Lung (tissue), 12 donors: ENCODE data around the gene KCNJ11. TPM values are rescaled to one million over a fixed set of nuclear protein-coding genes. Genes with fewer than 3 reads are reported as not detected.

Source experiments
- ATAC-seq: fragments of 200-7000 bp; cut with Tn5 transposase; one replicate; pipeline ENCODE4 v1.9.1; 2020; ENCODE audit warnings: moderate number of reproducible peaks; ENCODE audit not compliant: insufficient read depth, low FRiP score
- DNase-seq, 3 donors: peaks; one replicate each; pipeline ENCODE4 v3.0.0-alpha.2; 2013 to 2017
- H3K27ac ChIP-seq, 2 donors: one replicate each; pipeline ENCODE4 v1.5.1; 2013; ENCODE audit warnings: mild to moderate bottlenecking in 2 of 2, moderate library complexity in 2 of 2, control low read depth in 1 of 2, inconsistent platforms in 1 of 2, low read depth in 1 of 2, low read length in 1 of 2
- H3K27me3 ChIP-seq, 3 donors: one replicate each; pipeline ENCODE4 v1.5.1; 2013; ENCODE audit warnings: low read length in 2 of 3; ENCODE audit not compliant: control insufficient read depth in 3 of 3, insufficient read depth in 3 of 3
- H3K36me3 ChIP-seq, 4 donors: one replicate each; pipeline ENCODE4 v1.5.1; 2013; ENCODE audit warnings: low read length in 4 of 4, mild to moderate bottlenecking in 1 of 4, moderate library complexity in 1 of 4; ENCODE audit not compliant: control insufficient read depth in 4 of 4, insufficient read depth in 4 of 4
- H3K4me1 ChIP-seq, 5 donors: one replicate each; pipeline ENCODE4 v1.5.1; 2013; ENCODE audit warnings: low read length in 5 of 5, mild to moderate bottlenecking in 2 of 5, moderate library complexity in 1 of 5; ENCODE audit not compliant: control insufficient read depth in 5 of 5, insufficient read depth in 5 of 5
- H3K4me3 ChIP-seq: one replicate; pipeline ENCODE4 v1.5.1; 2013; ENCODE audit warnings: mild to moderate bottlenecking, control low read depth, moderate library complexity
- H3K9ac ChIP-seq, 2 donors: one replicate each; pipeline ENCODE4 v1.5.1; 2013; ENCODE audit warnings: low read length in 2 of 2, control low read depth in 1 of 2; ENCODE audit not compliant: insufficient read depth in 1 of 2
- H3K9me3 ChIP-seq, 4 donors: one replicate each; pipeline ENCODE4 v1.5.1; 2013; ENCODE audit warnings: low read length in 3 of 4, mild to moderate bottlenecking in 1 of 4, moderate library complexity in 1 of 4; ENCODE audit not compliant: control insufficient read depth in 4 of 4, insufficient read depth in 3 of 4
- WGBS, 2 donors: extraction: QIAGEN DNeasy Blood & Tissue Kit; methylation state at CpG; one replicate each; pipeline ENCODE4 v1.1.7; 2013; 5-methylcytosine and 5-hydroxymethylcytosine counted together
- polyA plus RNA-seq, 2 donors: library from polyadenylated mRNA; stranded (reverse); fragments of 200-250 nt; gene quantifications; one replicate each; pipeline ENCODE4 v1.2.1, GENCODE V29; 2013
- total RNA-seq, 2 donors: library from RNA; depleted of rRNA in 1 of 2; stranded (reverse); fragments of >200 nt in 1 of 2; gene quantifications; one replicate each; pipeline ENCODE4 v1.2.1, GENCODE V29; 2014 to 2021
- TF ChIP-seq, protein P1 (sequence below): IDR thresholded peaks from 2 replicates; pipeline ENCODE4 v1.5.1; 2012; ENCODE audit warnings: mild to moderate bottlenecking; ENCODE audit errors: control extremely low read depth, extremely low read depth
- donor health status: control.
- donor health status: control.
- donor health status: Bipolar disorder and iron deficiency.
- donor health status: healthy.
- donor health status: DM: yes; HTN: yes; CAD: no.

Gene KCNJ11
- total and polyA plus RNA-seq, 4 donors = 2.3 to 4.5 (median 2.8) TPM

GRCh38 chr11:17396598-17397310 lies 8.3 kb upstream of the KCNJ11 start:
- H3K9ac ChIP-seq = no peak overlapping the region
- TF ChIP-seq, protein P1, sequence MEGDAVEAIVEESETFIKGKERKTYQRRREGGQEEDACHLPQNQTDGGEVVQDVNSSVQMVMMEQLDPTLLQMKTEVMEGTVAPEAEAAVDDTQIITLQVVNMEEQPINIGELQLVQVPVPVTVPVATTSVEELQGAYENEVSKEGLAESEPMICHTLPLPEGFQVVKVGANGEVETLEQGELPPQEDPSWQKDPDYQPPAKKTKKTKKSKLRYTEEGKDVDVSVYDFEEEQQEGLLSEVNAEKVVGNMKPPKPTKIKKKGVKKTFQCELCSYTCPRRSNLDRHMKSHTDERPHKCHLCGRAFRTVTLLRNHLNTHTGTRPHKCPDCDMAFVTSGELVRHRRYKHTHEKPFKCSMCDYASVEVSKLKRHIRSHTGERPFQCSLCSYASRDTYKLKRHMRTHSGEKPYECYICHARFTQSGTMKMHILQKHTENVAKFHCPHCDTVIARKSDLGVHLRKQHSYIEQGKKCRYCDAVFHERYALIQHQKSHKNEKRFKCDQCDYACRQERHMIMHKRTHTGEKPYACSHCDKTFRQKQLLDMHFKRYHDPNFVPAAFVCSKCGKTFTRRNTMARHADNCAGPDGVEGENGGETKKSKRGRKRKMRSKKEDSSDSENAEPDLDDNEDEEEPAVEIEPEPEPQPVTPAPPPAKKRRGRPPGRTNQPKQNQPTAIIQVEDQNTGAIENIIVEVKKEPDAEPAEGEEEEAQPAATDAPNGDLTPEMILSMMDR = no peak
- ATAC-seq (no peak), DNase-seq (no peak)
- H3K27me3 ChIP-seq = no peaks in the 10 kb centered on the region
- H3K36me3 ChIP-seq = no peaks in the 10 kb centered on the region
- no peak overlapping the region for H3K27ac ChIP-seq
- WGBS, 2 donors = 92 to 96% methylated on average over 21 to 22 of the region's 22 CpGs
- no peaks in the 10 kb centered on the region for H3K4me1 ChIP-seq
- H3K9me3 ChIP-seq = no peaks in the 10 kb centered on the region
- no peak overlapping the region for H3K4me3 ChIP-seq

DNA sequence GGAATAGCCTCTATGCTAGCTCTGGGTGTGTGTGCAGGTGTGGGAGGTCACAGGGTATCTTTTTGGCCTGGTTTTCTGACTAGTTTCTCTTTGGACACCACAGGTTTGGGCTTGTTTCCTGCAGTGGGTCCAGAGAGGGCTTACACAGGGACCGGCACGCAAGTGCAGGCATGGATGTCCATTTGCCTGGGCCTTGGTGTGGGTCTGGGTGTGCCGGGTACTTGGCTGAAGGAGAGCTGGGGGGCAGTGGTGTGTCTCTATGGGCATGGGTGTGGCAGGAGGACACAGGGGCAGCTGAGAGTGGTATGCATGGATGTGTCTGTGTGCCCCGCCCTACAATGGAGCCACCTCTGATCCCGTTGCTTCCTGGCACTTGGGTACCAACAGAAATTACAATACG lies 7.5 kb upstream of the KCNJ11 start:
- no peak overlapping the region for H3K4me3 ChIP-seq
- no peak overlapping the region for H3K27ac ChIP-seq
- no peaks in the 10 kb centered on the region for H3K27me3 ChIP-seq
- H3K4me1 ChIP-seq = no peaks in the 10 kb centered on the region
- H3K9ac ChIP-seq = no peak overlapping the region
- H3K36me3 ChIP-seq = no peaks in the 10 kb centered on the region
- 91 to 94% methylated on average over 6 of the region's 6 CpGs for WGBS, 2 donors
- TF ChIP-seq, protein P1 = no peak
- ATAC-seq (no peak), DNase-seq (no peak)
- no peaks in the 10 kb centered on the region for H3K9me3 ChIP-seq

GRCh38 chr11:17395554-17395961 lies 7.1 kb upstream of the KCNJ11 start:
- no peak overlapping the region for H3K4me3 ChIP-seq
- no peaks in the 10 kb centered on the region for H3K4me1 ChIP-seq
- no peak overlapping the region for H3K9ac ChIP-seq
- TF ChIP-seq, protein P1 = no peak
- no peaks in the 10 kb centered on the region for H3K36me3 ChIP-seq
- WGBS, 2 donors = 95 to 99% methylated on average over 20 of the region's 20 CpGs
- no peak for DNase-seq
- H3K27ac ChIP-seq = no peak overlapping the region
- no peaks in the 10 kb centered on the region for H3K9me3 ChIP-seq
- H3K27me3 ChIP-seq = peaks cover 0 to under 1% (median 0%) of the 10 kb centered on the region in 3 donors
- no peak for ATAC-seq
